NCI-H526 (cell line): ENCODE measurements around the gene NEK1.

Source experiments
- DNase-seq, 2 experiments: peaks; one replicate each; lab custom pipeline; 2025; lab: John Stamatoyannopoulos, UW

The NEK1 gene

GRCh38 chr4:169418846-169419245, 193.5 kb downstream of the NEK1 start:
- DNase-seq = no peak

- DNase-seq = no peak
These were observed 194.6 kb downstream of the NEK1 start for GRCh38 chr4:169417629-169418282.

- no peak for DNase-seq
These were observed 195.4 kb downstream of the NEK1 start for GRCh38 chr4:169416997-169417396.

- no peak for DNase-seq
These were observed 195.9 kb downstream of the NEK1 start for GRCh38 chr4:169416461-169416860.

GRCh38 chr4:169414913-169415312, 197.5 kb downstream of the NEK1 start:
- no peak for DNase-seq

GRCh38 chr4:169412046-169412445, 200.3 kb downstream of the NEK1 start:
- no peak for DNase-seq

GRCh38 chr4:169410839-169411770, 201.3 kb downstream of the NEK1 start:
- DNase-seq = peak; percentile 27 to 52

GRCh38 chr4:169407217-169407845, 205.1 kb downstream of the NEK1 start:
- no peak for DNase-seq

- no peak for DNase-seq
These were observed 207.4 kb downstream of the NEK1 start for GRCh38 chr4:169404960-169405359.

- DNase-seq = no peak
These were observed 211.6 kb downstream of the NEK1 start for GRCh38 chr4:169400832-169401231.

GRCh38 chr4:169399976-169400767, 212.2 kb downstream of the NEK1 start:
- no peak for DNase-seq

- no peak for DNase-seq
These were observed 214.1 kb downstream of the NEK1 start for GRCh38 chr4:169398316-169398715.

- DNase-seq = no peak
These were observed 214.6 kb downstream of the NEK1 start for GRCh38 chr4:169397762-169398161.

- DNase-seq = no peak
These were observed 227.0 kb downstream of the NEK1 start for GRCh38 chr4:169385376-169385775.

- DNase-seq = no peak
These were observed 227.6 kb downstream of the NEK1 start for GRCh38 chr4:169384779-169385178.

- DNase-seq = no peak
These were observed 228.7 kb downstream of the NEK1 start for GRCh38 chr4:169383724-169384123.

- no peak for DNase-seq
These were observed 232.7 kb downstream of the NEK1 start for GRCh38 chr4:169379688-169380087.

- no peak for DNase-seq
These were observed 235.0 kb downstream of the NEK1 start for GRCh38 chr4:169377367-169377766.

- DNase-seq = no peak
These were observed 236.0 kb downstream of the NEK1 start for GRCh38 chr4:169376421-169376820.

- DNase-seq = no peak
These were observed 239.6 kb downstream of the NEK1 start for GRCh38 chr4:169372791-169373190.

GRCh38 chr4:169369634-169370033, 242.7 kb downstream of the NEK1 start:
- DNase-seq = peak in 1 of 2 experiments; percentile 8

- DNase-seq = no peak
These were observed 244.6 kb downstream of the NEK1 start for GRCh38 chr4:169367826-169368225.
